HUDEP-2 (cell line): ENCODE results near the gene SGF29.
A peak's percentile ranks its signal among the peaks of the same experiment; 100 is the strongest.
"Not testable (repeated sequence)": the region's sequence is repeated elsewhere in the genome, so short reads cannot be mapped to it uniquely, and the experiment has no call there.

Source experiments
- DNase-seq, 76 experiments: peaks; one replicate each; lab custom pipeline; 2025; ENCODE audit not compliant: unreplicated experiment in 76 of 76; lab: John Stamatoyannopoulos, UW

Gene SGF29

DNA sequence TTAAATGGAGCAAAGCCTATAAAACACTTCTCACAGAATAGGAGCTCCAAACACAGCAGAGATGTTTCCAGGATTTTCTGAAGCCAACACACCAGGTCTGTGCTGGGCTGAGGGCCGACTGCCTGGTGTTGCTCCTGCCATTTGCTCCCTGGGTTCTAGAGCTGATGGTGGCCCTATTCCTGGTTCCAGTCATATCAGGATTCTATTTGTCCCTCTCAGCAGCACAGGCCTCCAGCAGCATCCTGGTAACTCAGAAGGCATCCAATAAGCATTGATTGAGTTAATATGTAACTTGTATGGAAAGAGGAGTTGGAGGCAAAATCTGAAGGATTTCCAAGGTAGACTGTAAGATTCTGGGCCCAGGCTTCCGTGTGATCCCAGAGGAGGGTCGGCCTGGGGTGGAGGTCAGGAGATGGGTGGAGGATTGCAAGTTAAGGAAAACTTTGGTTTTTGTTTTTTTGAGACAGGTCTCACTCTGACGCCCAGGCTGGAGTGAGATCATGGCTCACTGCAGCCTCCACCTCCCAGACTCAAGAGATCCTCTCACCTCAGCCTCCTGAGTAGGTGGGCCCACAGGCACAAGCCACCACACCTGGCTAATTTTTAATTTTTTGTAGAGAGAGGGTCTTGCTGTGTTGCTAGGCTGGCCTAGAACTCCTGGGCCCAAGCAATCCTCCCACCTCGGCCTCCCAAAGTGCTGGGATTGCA is 20.6 kb upstream of the SGF29 start:
- DNase-seq: no peak

GRCh38 chr16:28534542-28535373 is 19.0 kb upstream of the SGF29 start:
- no peak for DNase-seq

DNA sequence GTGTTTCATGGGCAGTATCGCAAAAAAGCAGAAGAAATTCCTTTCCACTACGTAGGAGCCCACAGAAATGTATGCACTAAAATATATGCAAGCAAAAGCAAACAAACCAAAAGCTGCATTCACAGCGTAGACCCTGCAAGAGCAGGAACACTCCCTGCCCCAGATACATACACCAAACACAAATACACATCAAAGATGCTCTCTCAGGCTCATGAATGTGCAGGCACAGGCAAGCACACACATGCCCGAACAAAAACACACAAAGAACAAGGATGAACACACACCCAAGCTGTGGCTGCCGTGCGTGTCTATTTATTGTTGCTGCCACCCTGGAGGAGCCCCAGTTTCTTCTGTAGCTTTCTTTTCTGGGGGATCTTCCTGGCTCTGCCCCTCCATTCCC is 16.6 kb upstream of the SGF29 start:
- DNase-seq: no peak

- DNase-seq: no peak
Observed at GRCh38 chr16:28537964-28538732, 15.6 kb upstream of the SGF29 start.

DNA sequence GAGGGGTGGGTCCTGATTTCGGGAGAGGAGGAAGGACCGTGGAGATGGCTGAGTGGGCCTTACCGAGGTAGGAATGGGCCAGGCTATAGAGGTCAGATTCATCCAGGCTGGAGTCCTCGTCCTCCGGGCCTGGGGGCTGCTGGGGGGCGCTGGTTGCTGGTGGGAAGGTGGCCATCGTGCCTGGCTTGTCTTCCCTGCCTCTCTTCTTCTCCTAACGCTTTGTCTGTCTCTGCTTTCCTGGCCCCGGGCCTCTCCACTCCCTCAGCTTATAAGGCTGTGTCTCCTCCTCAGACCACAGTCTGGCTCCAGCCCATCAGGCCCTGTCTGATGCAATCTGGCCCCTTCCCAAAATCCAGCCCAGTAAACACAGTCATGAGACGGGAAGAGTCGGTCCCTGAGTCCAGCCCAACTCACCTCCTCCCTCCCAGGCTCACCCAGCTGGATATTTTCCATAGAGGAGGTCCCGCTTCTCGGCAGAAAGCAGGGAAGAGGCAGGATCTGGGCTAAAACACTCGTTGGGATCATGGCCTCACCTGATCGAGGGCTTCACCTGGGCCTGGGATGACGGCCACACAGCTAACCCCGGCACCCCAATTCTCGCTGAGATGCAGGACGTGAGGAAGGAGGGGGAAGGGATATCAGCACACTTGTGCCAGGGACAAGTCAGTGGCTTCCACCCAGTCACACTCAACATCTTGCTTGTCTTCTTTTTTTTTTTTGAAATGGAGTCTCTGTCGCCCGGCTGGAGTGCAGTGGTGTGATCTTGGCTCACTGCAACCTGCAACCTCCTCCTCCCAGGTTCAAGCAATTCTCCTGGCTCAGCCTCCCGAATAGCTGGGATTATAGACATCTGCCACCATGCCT is 14.8 kb upstream of the SGF29 start, which contains the start of gene NUPR1:
Gene NUPR1 (minus strand): TSS at position 242 of the 864 bp plus-strand sequence. CDS start 67 bp downstream, at position 175.
- peak in 1 of 76 experiments; percentile 3 for DNase-seq

- DNase-seq: no peak
Observed at GRCh38 chr16:28540346-28540745, 13.4 kb upstream of the SGF29 start.

DNA sequence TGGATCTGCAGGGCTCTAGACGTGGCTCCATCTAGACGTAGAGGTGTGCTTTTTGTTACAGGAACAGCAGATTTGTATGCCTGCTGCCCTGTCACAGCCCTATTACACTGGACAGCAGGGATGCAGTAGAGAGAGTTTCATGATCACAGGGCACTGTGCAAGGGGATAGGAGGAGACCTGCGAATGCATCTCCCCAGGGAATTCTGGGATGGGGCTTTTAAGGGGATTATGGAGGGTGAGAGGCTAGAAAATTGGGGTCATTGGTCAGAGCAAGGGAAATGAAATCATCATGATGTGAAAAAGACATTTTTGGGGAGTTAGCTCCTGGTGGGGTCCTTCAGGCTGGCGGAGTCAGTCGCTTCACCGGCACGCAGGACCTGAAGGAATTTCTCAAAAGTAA is 11.1 kb upstream of the SGF29 start:
- no peak for DNase-seq

GRCh38 chr16:28543072-28543471 is 10.6 kb upstream of the SGF29 start:
- DNase-seq: no peak

DNA sequence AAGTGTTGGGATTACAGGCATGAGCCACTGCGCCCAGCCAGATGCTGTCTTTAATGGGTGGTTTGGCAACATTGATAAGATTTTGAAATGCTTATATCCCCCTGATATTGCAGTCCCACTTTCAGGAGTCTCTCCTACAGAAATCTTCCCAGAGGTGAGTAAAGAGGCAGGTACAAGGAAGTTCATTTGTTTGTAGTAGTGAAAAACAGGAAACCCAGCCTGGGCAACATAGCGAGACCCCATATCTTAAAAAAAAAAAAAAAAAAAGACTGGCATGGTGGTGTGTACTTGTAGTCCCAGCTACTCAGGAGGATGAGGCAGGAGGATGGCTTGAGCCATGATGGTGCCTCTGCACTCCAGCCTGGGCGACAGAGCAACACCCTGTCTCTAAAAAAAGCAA is 8.7 kb upstream of the SGF29 start:
- DNase-seq: no peak

DNA sequence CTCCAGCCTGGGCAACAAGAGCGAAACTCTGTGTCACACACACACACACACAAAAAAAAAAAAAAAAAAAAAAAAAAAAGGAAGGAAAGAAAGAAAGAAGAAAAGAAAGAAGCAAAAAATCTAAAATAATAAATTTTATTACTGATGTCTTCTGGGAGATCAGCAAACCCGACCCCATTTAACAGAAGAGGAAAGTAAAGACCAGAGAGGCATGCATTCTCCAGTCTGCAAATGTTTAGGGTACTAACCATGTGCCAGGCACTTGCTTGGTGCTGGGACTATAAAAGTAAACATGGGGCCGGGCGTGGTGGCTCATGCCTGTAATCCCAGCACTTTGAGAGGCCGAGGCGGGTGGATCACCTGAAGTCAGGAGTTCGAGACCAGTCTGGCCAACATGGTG is 7.8 kb upstream of the SGF29 start:
- DNase-seq: not testable (repeated sequence)

DNA sequence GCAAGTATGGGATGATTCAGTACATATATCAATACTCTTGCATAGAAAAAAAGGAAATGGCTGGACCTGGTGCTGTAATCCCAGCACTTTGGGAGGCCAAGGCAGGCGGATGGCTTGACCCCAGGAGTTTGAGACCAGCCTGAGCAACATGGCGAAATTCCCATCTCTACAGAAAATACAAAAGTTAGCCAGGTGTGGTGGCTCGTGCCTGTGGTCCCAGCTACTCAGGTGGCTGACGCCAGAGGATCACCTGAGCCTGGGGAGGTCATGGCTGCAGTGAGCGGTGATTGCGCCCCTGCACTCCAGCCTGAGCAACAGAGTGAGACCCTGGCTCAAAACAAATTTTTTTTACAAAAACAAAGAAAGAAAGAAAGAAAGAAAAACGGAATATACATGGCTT is 7.1 kb upstream of the SGF29 start:
- DNase-seq: no peak

DNA sequence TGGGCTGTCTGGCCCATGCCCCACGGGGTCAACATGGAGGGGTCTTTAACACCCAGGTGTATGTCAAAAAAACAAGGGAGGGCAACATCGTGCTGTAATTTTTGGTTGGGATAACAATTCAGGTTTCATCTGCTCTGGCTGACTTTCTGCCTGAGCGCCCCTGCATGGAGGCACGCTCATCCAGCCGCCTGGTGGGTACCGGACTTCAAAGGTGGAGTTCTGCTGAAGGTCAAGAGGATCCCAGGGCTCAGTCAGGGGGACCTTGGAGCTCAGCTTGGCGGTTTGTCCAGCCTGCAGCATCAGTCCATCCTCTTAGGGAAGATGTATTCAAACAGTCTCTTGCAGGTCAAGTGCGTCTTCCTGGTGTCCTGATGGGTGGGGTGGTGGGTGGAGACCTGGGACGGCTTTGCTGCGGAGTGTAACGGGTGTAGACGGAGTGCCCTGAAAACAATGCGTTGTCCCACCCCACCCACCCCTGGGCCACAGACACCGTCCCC is 5.4 kb upstream of the SGF29 start:
- no peak for DNase-seq

GRCh38 chr16:28549301-28549899 is 4.3 kb upstream of the SGF29 start:
- peak in 1 of 76 experiments; percentile 6 for DNase-seq

DNA sequence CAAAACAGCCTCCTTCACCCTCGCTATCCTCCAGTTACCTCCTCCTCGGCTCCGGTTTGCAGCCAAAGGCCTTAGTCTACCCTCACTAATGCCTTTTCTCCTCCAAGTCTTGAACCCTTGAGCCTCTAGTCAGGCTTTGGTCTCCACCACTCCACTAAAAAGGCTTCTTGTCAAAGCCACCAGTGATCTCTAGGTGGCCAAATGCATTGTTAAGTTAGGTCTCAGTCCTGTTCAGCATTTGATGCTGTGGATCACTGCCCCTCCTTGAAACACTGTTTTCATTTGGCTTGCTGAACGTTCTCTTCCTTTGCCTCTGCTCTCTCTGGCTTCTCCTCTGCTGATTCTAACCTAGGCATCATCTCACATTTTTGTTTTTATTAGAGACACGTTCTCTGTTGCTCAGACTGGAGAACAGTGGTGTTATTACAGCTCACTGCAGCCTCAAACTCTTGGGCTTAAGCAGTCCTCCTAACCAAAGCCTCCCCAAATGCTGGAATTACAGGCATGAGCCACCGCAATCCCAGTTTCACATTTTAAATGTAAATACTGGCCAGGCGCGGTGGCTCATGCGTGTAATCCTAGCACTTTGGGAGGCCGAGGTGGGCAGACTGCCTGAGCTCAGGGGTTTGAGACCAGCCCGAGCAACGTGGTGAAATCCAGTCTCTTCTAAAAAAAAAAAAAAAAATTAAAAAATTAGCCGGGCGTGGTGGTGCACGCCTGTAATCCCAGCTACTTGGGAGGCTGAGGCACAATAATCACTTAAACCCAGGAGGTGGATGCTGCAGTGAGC is 1.1 kb downstream of the SGF29 start:
- DNase-seq: peak in 1 of 76 experiments; percentile 7

DNA sequence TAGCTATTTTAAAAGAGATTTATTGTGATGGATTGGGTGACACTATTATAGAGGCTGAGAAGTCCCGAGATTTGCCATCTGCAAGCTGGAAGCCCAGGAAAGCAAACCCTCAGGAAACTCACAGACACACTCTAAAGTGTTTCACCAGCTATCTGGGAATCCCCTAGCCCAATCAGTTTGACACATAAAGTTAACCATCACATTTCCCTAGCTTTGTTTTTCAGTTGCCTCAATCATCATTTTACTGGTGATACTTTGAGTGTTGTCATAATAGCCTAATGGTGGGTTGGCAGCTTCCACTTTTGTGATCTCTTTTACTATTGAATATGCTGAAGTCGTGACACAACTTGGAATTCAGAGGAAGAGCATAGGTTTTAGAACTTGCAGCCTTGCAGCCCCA is 1.8 kb downstream of the SGF29 start:
- DNase-seq: no peak

DNA sequence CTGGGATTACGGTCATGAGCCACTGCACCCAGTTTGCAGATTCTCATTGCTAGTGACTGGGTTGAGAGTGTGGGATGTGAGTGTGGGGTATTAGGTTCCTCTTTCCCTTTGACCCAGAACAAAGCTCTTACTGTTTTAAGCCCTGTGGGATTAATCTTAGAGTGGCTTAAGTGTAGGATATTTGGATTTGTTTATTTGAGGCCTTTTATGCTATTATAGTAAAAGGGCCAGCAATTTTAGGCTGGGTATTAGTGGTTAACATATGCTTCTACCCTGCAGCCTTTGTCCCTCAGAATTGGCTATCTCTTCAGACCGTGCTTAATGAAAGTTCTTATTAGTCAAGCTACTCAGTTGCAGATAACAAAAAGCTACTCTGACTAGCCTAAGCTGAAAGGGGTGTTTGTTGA is 3.2 kb downstream of the SGF29 start:
- DNase-seq: no peak

- DNase-seq: no peak
Observed at GRCh38 chr16:28558456-28558855, 4.7 kb downstream of the SGF29 start.

GRCh38 chr16:28561557-28562187 is 8.0 kb downstream of the SGF29 start:
- no peak for DNase-seq
